HCT116 (cell line): Measurements from ENCODE around the gene REPS2. TPM values are rescaled to one million over a fixed set of nuclear protein-coding genes. Genes with fewer than 3 reads are reported as not detected.

Experiments
- ATAC-seq: fragments of 200-7000 bp; cut with Tn5 transposase; 2 replicates; pipeline ENCODE4 v1.9.1; 2020; ENCODE audit warnings: mild to moderate bottlenecking, moderate library complexity
- BruUV-seq: library from RNA; stranded (reverse); fragments of 400-500 nt; replicated peaks from 2 replicates; lab custom pipeline; 2021; lab: Mats Ljungman, UMichigan
- CTCF ChIA-PET: fragments of 300-600 bp; sonication (Branson Sonifier 250); formaldehyde crosslinking; loops from one replicate; lab custom pipeline; 2021; ENCODE audit warnings: antibody characterized with exemption; lab: Charles Lee
- POLR2A ChIA-PET: fragments of 300-600, 350-600 bp; sonication (Branson Sonifier 250); formaldehyde crosslinking; loops from one replicate; lab custom pipeline; 2021; ENCODE audit warnings: antibody characterized with exemption; lab: Charles Lee
- RAD21 ChIA-PET, 2 experiments: fragments of 300-600 bp; sonication (Branson Sonifier 250); formaldehyde crosslinking; loops; one replicate each; lab custom pipeline; 2023; ENCODE audit warnings: low total read pairs in 2 of 2; ENCODE audit not compliant: uncharacterized antibody in 2 of 2, unreplicated experiment in 2 of 2, low non-redundant PET in 1 of 2; lab: Charles Lee
- DNase-seq: peaks from one replicate; pipeline ENCODE4 v3.0.0-alpha.2; 2010; ENCODE audit warnings: low read depth, low spot score
- H2AFZ ChIP-seq: fragments of 200-600 bp; shearing (Covaris generic), sonication (generic); 2 replicates; pipeline ENCODE4 v1.6.1; 2017; ENCODE audit warnings: low read depth, mixed run types, mixed read lengths, antibody characterized with exemption, low read length; ENCODE audit not compliant: poor library complexity, severe bottlenecking
- H3K27ac ChIP-seq: 2 replicates; pipeline ENCODE4 v1.5.1; 2012; ENCODE audit warnings: low read depth, low read length
- H3K27me3 ChIP-seq: fragments of 200-600 bp; sonication (generic); 2 replicates; pipeline ENCODE4 v1.6.1; 2016; ENCODE audit warnings: mixed run types, low read length, mixed read lengths; ENCODE audit not compliant: insufficient read depth
- H3K36me3 ChIP-seq, 2 experiments: fragments of 200-500 bp in 1 of 2; fragments of 200-600 bp in 1 of 2; sonication (Bioruptor generic) in 1 of 2; sonication (generic) in 1 of 2; 2 replicates each; pipeline versions ENCODE4 v1.5.1 to v1.6.1; 2014 to 2016; ENCODE audit warnings: low read length in 2 of 2, inconsistent platforms in 1 of 2, mixed read lengths in 1 of 2, mixed run types in 1 of 2; ENCODE audit not compliant: insufficient read depth in 2 of 2, control insufficient read depth in 1 of 2
- H3K4me1 ChIP-seq, 2 experiments: fragments of 200-600 bp in 1 of 2; sonication (generic) in 1 of 2; 2 replicates each; pipeline versions ENCODE4 v1.5.1 to v1.6.1; 2012 to 2017; ENCODE audit warnings: low read length in 2 of 2, inconsistent platforms in 1 of 2, mild to moderate bottlenecking in 1 of 2, mixed read lengths in 1 of 2, mixed run types in 1 of 2, moderate library complexity in 1 of 2; ENCODE audit not compliant: insufficient read depth in 2 of 2, control insufficient read depth in 1 of 2
- H3K4me2 ChIP-seq: fragments of 200-600 bp; sonication (generic); 2 replicates; pipeline ENCODE4 v1.6.1; 2017; ENCODE audit warnings: mixed run types, low read length, mixed read lengths
- H3K4me3 ChIP-seq, 2 experiments: fragments of 200-600 bp in 1 of 2; sonication (generic) in 1 of 2; replicated peaks in 1 of 2; 2 replicates each; pipeline ENCODE4 v1.5.1; 2011 to 2016; ENCODE audit warnings: low read length in 2 of 2, control low read depth in 1 of 2, low read depth in 1 of 2, mild to moderate bottlenecking in 1 of 2, mixed read lengths in 1 of 2, mixed run types in 1 of 2
- H3K79me2 ChIP-seq: fragments of 200-600 bp; sonication (generic); 2 replicates; pipeline ENCODE4 v1.6.1; 2017; ENCODE audit warnings: mild to moderate bottlenecking, mixed run types, low read length, moderate library complexity, mixed read lengths; ENCODE audit not compliant: insufficient read depth
- H3K9ac ChIP-seq: fragments of 200-600 bp; sonication (generic); 2 replicates; pipeline ENCODE4 v1.6.1; 2016; ENCODE audit warnings: low read length, mixed read lengths
- H3K9me2 ChIP-seq: fragments of 200-600 bp; sonication (generic), shearing (Covaris generic); 2 replicates; pipeline ENCODE4 v1.6.1; 2017; ENCODE audit warnings: mixed run types, mild to moderate bottlenecking, moderate library complexity; ENCODE audit not compliant: insufficient read depth
- H3K9me3 ChIP-seq, 2 experiments: fragments of 200-500 bp in 1 of 2; fragments of 200-600 bp in 1 of 2; sonication (Bioruptor generic) in 1 of 2; sonication (generic) in 1 of 2; 2 replicates each; pipeline ENCODE4 v1.6.1; 2014 to 2017; ENCODE audit warnings: low read length in 2 of 2, mixed read lengths in 2 of 2, inconsistent platforms in 1 of 2, low read depth in 1 of 2, mild to moderate bottlenecking in 1 of 2, mixed run types in 1 of 2, moderate library complexity in 1 of 2; ENCODE audit not compliant: control insufficient read depth in 1 of 2, insufficient read depth in 1 of 2
- H4K20me1 ChIP-seq: fragments of 200-600 bp; sonication (generic), shearing (Covaris generic); 2 replicates; pipeline ENCODE4 v1.6.1; 2017; ENCODE audit warnings: mixed run types, mild to moderate bottlenecking, moderate library complexity; ENCODE audit not compliant: insufficient read depth
- CTCF ChIP-seq, 3 experiments: fragments of 200-600 bp in 1 of 3; sonication (generic) in 1 of 3; IDR thresholded peaks in 2 of 3; conservative IDR thresholded peaks in 1 of 3; 2 replicates each; pipeline ENCODE4 v1.5.1; 2012 to 2017; ENCODE audit warnings: low read depth in 2 of 3, low read length in 2 of 3, antibody characterized with exemption in 1 of 3, borderline replicate concordance in 1 of 3, control low read depth in 1 of 3, mild to moderate bottlenecking in 1 of 3, mixed read lengths in 1 of 3, mixed run types in 1 of 3, moderate library complexity in 1 of 3; ENCODE audit not compliant: insufficient read depth in 1 of 3
- EGR1 ChIP-seq: IDR thresholded peaks from 2 replicates; pipeline ENCODE4 v1.6.1; 2012; ENCODE audit warnings: low read depth
- EZH2 ChIP-seq: fragments of 200-600 bp; sonication (generic); IDR thresholded peaks from 2 replicates; pipeline ENCODE4 v1.6.1; 2017; ENCODE audit warnings: antibody characterized with exemption, mixed run types
- POLR2A ChIP-seq: IDR thresholded peaks from 2 replicates; pipeline ENCODE4 v1.7.0; 2011; ENCODE audit warnings: borderline replicate concordance; ENCODE audit not compliant: insufficient read depth, insufficient read length; ENCODE audit errors: extremely low read depth
- RAD21 ChIP-seq: IDR thresholded peaks from 2 replicates; pipeline ENCODE4 v1.6.1; 2012; ENCODE audit warnings: low read depth, mild to moderate bottlenecking
- REST ChIP-seq: IDR thresholded peaks from 2 replicates; pipeline ENCODE4 v1.6.1; 2012; ENCODE audit warnings: low read depth
- SIN3A ChIP-seq: IDR thresholded peaks from 2 replicates; pipeline ENCODE4 v1.6.1; 2012; ENCODE audit warnings: low read depth
- SP1 ChIP-seq: IDR thresholded peaks from 2 replicates; pipeline ENCODE4 v1.6.1; 2012; ENCODE audit warnings: low read depth
- SRF ChIP-seq: IDR thresholded peaks from 2 replicates; pipeline ENCODE4 v1.6.1; 2012; ENCODE audit warnings: low read depth
- YY1 ChIP-seq: IDR thresholded peaks from 2 replicates; pipeline ENCODE4 v1.6.1; 2011; ENCODE audit warnings: low read length, low read depth, moderate library complexity, mild to moderate bottlenecking; ENCODE audit not compliant: insufficient replicate concordance; ENCODE audit errors: extremely low read depth
- ZBTB33 ChIP-seq: IDR thresholded peaks from 2 replicates; pipeline ENCODE4 v1.6.1; 2011; ENCODE audit warnings: mild to moderate bottlenecking, low read length, moderate library complexity; ENCODE audit not compliant: insufficient replicate concordance; ENCODE audit errors: extremely low read depth
- ZFX ChIP-seq: fragments of 450-650 bp; IDR thresholded peaks from 2 replicates; pipeline ENCODE4 v1.6.1; 2017
- ZNF274 ChIP-seq: fragments of 200-500 bp; sonication (Bioruptor generic); IDR thresholded peaks from 2 replicates; pipeline ENCODE4 v1.6.1; 2014; ENCODE audit warnings: mild to moderate bottlenecking, low read depth, low read length, inconsistent platforms
- intact Hi-C: fragments of 100-400 bp; cut with micrococcal nuclease; formaldehyde crosslinking; loops from 2 replicates; pipeline ENCODE4 v1.10.0; 2022
- total RNA-seq: library from RNA; stranded (reverse); gene quantifications from one replicate; pipeline ENCODE4 v1.2.1, GENCODE V29; 2021; ENCODE audit not compliant: unreplicated experiment
- TF ChIP-seq, protein P1 (sequence below): IDR thresholded peaks from 2 replicates; pipeline ENCODE4 v1.6.1; 2012
- TF ChIP-seq, protein P2 (sequence below): IDR thresholded peaks from 2 replicates; pipeline ENCODE4 v1.6.1; 2012

REPS2 gene
- total RNA-seq, 1 experiment from 2014 or later, result 4.5 TPM

GRCh38 chrX:17031827-17032226 lies 85.4 kb downstream of the REPS2 start:
- ChIA-PET POLR2A (no interaction called here), CTCF (interaction anchor here (0.9 kb wide), 1 partner anchor 14 kb away, joined by 3 read pairs; no protein-coding TSS in a partner anchor), RAD21 (no interaction called here)
- no peaks in the 10 kb centered on the region for H4K20me1 ChIP-seq
- no peak for TF ChIP-seq ZNF274
- no peak for TF ChIP-seq POLR2A
- TF ChIP-seq, protein P1, sequence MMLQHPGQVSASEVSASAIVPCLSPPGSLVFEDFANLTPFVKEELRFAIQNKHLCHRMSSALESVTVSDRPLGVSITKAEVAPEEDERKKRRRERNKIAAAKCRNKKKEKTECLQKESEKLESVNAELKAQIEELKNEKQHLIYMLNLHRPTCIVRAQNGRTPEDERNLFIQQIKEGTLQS, result no peak
- no peak for TF ChIP-seq YY1
- TF ChIP-seq SRF, result no peak
- TF ChIP-seq EGR1, result no peak
- TF ChIP-seq REST, result no peak
- TF ChIP-seq EZH2, result no peak
- TF ChIP-seq ZBTB33, result no peak
- TF ChIP-seq CTCF (IDR thresholded peaks at IDR 0.05 in 2 of 3, conservative IDR thresholded peaks at IDR 0.05 in 1 of 3; ENCODE audit: borderline replicate concordance in 1 of 3, insufficient read depth in 1 of 3, low read depth in 2 of 3, low read length in 2 of 3), result no peak
- TF ChIP-seq SP1, result no peak
- TF ChIP-seq, protein P2, sequence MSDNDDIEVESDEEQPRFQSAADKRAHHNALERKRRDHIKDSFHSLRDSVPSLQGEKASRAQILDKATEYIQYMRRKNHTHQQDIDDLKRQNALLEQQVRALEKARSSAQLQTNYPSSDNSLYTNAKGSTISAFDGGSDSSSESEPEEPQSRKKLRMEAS, result no peak
- no peak for TF ChIP-seq RAD21
- no peak for TF ChIP-seq SIN3A
- no peak for TF ChIP-seq ZFX
- no peak overlapping the region for H2AFZ ChIP-seq
- no peak overlapping the region for H3K9ac ChIP-seq
- no peak overlapping the region for H3K4me3 ChIP-seq
- no peaks in the 10 kb centered on the region for H3K36me3 ChIP-seq
- H3K9me2 ChIP-seq, result no peaks in the 10 kb centered on the region
- no peak overlapping the region for H3K4me2 ChIP-seq
- no peaks in the 10 kb centered on the region for H3K4me1 ChIP-seq
- ATAC-seq (no peak), DNase-seq (no peak)
- no peaks in the 10 kb centered on the region for H3K79me2 ChIP-seq
- intact Hi-C loops, result no loop called here
- H3K27me3 ChIP-seq, result no peaks in the 10 kb centered on the region
- H3K9me3 ChIP-seq, result no peaks in the 10 kb centered on the region
- H3K27ac ChIP-seq, result no peak overlapping the region
- BruUV-seq, result no TSS peak
